KBM-7 (cell line): Measurements from ENCODE around the gene OGDH.

ENCODE experiments used
- DNase-seq: peaks from one replicate; pipeline ENCODE4 v3.0.0-alpha.2; 2015
- in situ Hi-C: fragments of 300-500 bp; cut with MboI; formaldehyde crosslinking; loops from 2 replicates; pipeline ENCODE4 v1.14.3; 2020; ENCODE audit warnings: low sequenced_read_pairs, low pct_unique_long_range_greater_than_20kb, mixed read lengths

Gene OGDH

GRCh38 chr7:44654255-44654796, 47.9 kb downstream of the OGDH start:
- in situ Hi-C loops = no loop called here
- no peak for DNase-seq

- in situ Hi-C loops = no loop called here
- no peak for DNase-seq
Observed at GRCh38 chr7:44655341-44655740, 48.9 kb downstream of the OGDH start.

GRCh38 chr7:44658979-44659378, 52.6 kb downstream of the OGDH start:
- in situ Hi-C loops = no loop called here
- no peak for DNase-seq

GRCh38 chr7:44661233-44661632, 54.8 kb downstream of the OGDH start:
- in situ Hi-C loops = no loop called here

GRCh38 chr7:44664780-44665461, 58.5 kb downstream of the OGDH start:
- DNase-seq = no peak
- in situ Hi-C loops = no loop called here

More at GRCh38 chr7:44661233-44661632, 54.8 kb downstream of the OGDH start:
- DNase-seq = no peak

- in situ Hi-C loops = no loop called here
- DNase-seq = no peak
Observed at GRCh38 chr7:44665531-44666213, 59.2 kb downstream of the OGDH start.

- in situ Hi-C loops = no loop called here
Observed at GRCh38 chr7:44666566-44666965, 60.1 kb downstream of the OGDH start.

GRCh38 chr7:44667190-44667589, 60.8 kb downstream of the OGDH start:
- peak; percentile 2 for DNase-seq
- in situ Hi-C loops = no loop called here

More at GRCh38 chr7:44666566-44666965, 60.1 kb downstream of the OGDH start:
- DNase-seq = no peak

- in situ Hi-C loops = no loop called here
- DNase-seq = no peak
Observed at GRCh38 chr7:44671069-44671468, 64.6 kb downstream of the OGDH start.

- no peak for DNase-seq
- in situ Hi-C loops = no loop called here
Observed at GRCh38 chr7:44673324-44673723, 66.9 kb downstream of the OGDH start.

- no peak for DNase-seq
- in situ Hi-C loops = no loop called here
Observed at GRCh38 chr7:44673771-44674170, 67.3 kb downstream of the OGDH start.

GRCh38 chr7:44674381-44674780, 68.0 kb downstream of the OGDH start:
- in situ Hi-C loops = no loop called here
- no peak for DNase-seq

- in situ Hi-C loops = no loop called here
- no peak for DNase-seq
Observed at GRCh38 chr7:44676776-44677175, 70.3 kb downstream of the OGDH start.

GRCh38 chr7:44678101-44678470, 71.7 kb downstream of the OGDH start:
- no peak for DNase-seq
- in situ Hi-C loops = no loop called here

- in situ Hi-C loops = no loop called here
- DNase-seq = no peak
Observed at GRCh38 chr7:44678471-44679179, 72.2 kb downstream of the OGDH start.

- in situ Hi-C loops = no loop called here
- DNase-seq = no peak
Observed at GRCh38 chr7:44681645-44682044, 75.2 kb downstream of the OGDH start.

GRCh38 chr7:44685723-44686122, 79.3 kb downstream of the OGDH start:
- no peak for DNase-seq
- in situ Hi-C loops = no loop called here

- DNase-seq = no peak
- in situ Hi-C loops = no loop called here
Observed at GRCh38 chr7:44689427-44689826, 83.0 kb downstream of the OGDH start.

GRCh38 chr7:44693641-44694313, 87.3 kb downstream of the OGDH start:
- DNase-seq = no peak
- in situ Hi-C loops = no loop called here

GRCh38 chr7:44694326-44694725, 87.9 kb downstream of the OGDH start:
- DNase-seq = no peak
- in situ Hi-C loops = no loop called here
